SU-DHL-6 (cell line): ENCODE data around the gene USP21.

Experiments used
- EZH2phosphoT487 ChIP-seq: fragments of 200-600 bp; sonication (generic), shearing (Covaris generic); conservative IDR thresholded peaks from 2 replicates; pipeline ENCODE4 v1.6.1; 2018; ENCODE audit warnings: mild to moderate bottlenecking, antibody characterized with exemption, low read length, moderate library complexity, mixed read lengths
- TF ChIP-seq, protein P1 (sequence below): fragments of 200-600 bp; sonication (generic); IDR thresholded peaks from one replicate; pipeline ENCODE4 v1.5.1; 2017; ENCODE audit warnings: antibody characterized with exemption, mild to moderate bottlenecking, low read length, moderate library complexity; ENCODE audit not compliant: insufficient read depth, poor library complexity, severe bottlenecking

DNA sequence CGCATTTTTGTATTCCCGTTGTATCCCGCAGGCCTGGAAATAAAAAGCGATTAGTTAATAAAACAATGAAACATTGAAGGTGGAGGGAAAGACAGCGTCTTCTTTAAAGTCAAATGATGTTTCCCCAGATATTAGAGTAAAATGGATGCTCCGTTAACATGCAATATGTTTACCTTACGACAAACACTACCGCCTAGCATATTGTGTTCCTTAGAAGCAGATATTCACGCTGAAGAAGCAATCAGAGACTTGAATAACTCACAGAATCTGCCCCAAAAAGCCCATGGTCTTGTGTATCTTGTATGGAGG, 18.6 kb downstream of the USP21 start:
- TF ChIP-seq, protein P1, sequence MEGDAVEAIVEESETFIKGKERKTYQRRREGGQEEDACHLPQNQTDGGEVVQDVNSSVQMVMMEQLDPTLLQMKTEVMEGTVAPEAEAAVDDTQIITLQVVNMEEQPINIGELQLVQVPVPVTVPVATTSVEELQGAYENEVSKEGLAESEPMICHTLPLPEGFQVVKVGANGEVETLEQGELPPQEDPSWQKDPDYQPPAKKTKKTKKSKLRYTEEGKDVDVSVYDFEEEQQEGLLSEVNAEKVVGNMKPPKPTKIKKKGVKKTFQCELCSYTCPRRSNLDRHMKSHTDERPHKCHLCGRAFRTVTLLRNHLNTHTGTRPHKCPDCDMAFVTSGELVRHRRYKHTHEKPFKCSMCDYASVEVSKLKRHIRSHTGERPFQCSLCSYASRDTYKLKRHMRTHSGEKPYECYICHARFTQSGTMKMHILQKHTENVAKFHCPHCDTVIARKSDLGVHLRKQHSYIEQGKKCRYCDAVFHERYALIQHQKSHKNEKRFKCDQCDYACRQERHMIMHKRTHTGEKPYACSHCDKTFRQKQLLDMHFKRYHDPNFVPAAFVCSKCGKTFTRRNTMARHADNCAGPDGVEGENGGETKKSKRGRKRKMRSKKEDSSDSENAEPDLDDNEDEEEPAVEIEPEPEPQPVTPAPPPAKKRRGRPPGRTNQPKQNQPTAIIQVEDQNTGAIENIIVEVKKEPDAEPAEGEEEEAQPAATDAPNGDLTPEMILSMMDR: no peak
- TF ChIP-seq EZH2phosphoT487: no peak
